Vagina (tissue), 2 donors: Measurements from ENCODE around the gene BSN. TPM values are rescaled to one million over a fixed set of nuclear protein-coding genes. Genes with fewer than 3 reads are reported as not detected.

ENCODE experiments used
- DNase-seq, 2 donors: peaks; one replicate each; pipeline ENCODE4 v3.0.0-alpha.2; 2017; ENCODE audit errors: extremely low spot score in 2 of 2
- H3K27ac ChIP-seq: fragments of 200-600 bp; sonication (generic); one replicate; pipeline ENCODE4 v1.5.1; 2019
- H3K27me3 ChIP-seq: fragments of 200-600 bp; sonication (generic); one replicate; pipeline ENCODE4 v1.5.1; 2019
- H3K36me3 ChIP-seq, 2 donors: fragments of 200-600 bp; sonication (generic); one replicate each; pipeline ENCODE4 v1.5.1; 2017 to 2019
- H3K4me1 ChIP-seq: fragments of 200-600 bp; sonication (generic); one replicate; pipeline ENCODE4 v1.5.1; 2019
- H3K4me3 ChIP-seq, 2 donors: fragments of 200-600 bp; sonication (generic); 1 replicate in 1 of 2; 2 replicates in 1 of 2; pipeline ENCODE4 v1.5.1; 2016 to 2019
- H3K9me3 ChIP-seq: fragments of 200-600 bp; sonication (generic); one replicate; pipeline ENCODE4 v1.5.1; 2019
- CTCF ChIP-seq, 3 experiments: fragments of 450-650 bp in 2 of 3; fragments of 200-600 bp in 1 of 3; sonication (generic) in 1 of 3; IDR thresholded peaks; one replicate each; pipeline ENCODE4 v1.5.1; 2017 to 2019; ENCODE audit warnings: antibody characterized with exemption in 3 of 3, mild to moderate bottlenecking in 2 of 3, moderate library complexity in 2 of 3
- POLR2A ChIP-seq, 2 donors: fragments of 450-650 bp; IDR thresholded peaks; one replicate each; pipeline ENCODE4 v1.6.1; 2017; ENCODE audit warnings: antibody characterized with exemption in 2 of 2, mild to moderate bottlenecking in 2 of 2, moderate library complexity in 2 of 2
- POLR2AphosphoS5 ChIP-seq, 2 donors: sonication (generic); formaldehyde crosslinking; IDR thresholded peaks; one replicate each; pipeline ENCODE4 v1.9.0; 2017; ENCODE audit warnings: antibody characterized with exemption in 2 of 2, mild to moderate bottlenecking in 2 of 2, low read depth in 1 of 2; ENCODE audit not compliant: insufficient read depth in 1 of 2
- intact Hi-C: fragments of 100-400 bp; cut with DNase I; formaldehyde crosslinking; loops from one replicate; pipeline ENCODE4 v1.15.1; 2023
- total RNA-seq: library from RNA; depleted of rRNA; stranded (reverse); fragments of >200 nt; gene quantifications from one replicate; pipeline ENCODE4 v1.2.3, GENCODE V29; 2016

Gene BSN
- total RNA-seq, 1 donor from 2014 or later, result 0.74 TPM

GRCh38 chr3:49611719-49612118 lies 57.4 kb downstream of the BSN start:
- Histone ChIP-seq H3K4me1 (no peaks in the 10 kb centered on the region), H3K36me3 (no peaks in the 10 kb centered on the region), H3K27me3 (no peaks in the 10 kb centered on the region), H3K27ac (no peak overlapping the region), H3K4me3 (no peak overlapping the region), H3K9me3 (no peaks in the 10 kb centered on the region)
- intact Hi-C loops, result no loop called here
- no peak for DNase-seq
- TF ChIP-seq CTCF (IDR thresholded peaks at IDR 0.05) (no peak), POLR2AphosphoS5 (IDR thresholded peaks at IDR 0.05; ENCODE audit: insufficient read depth in 1 of 2, low read depth in 1 of 2) (no peak), POLR2A (IDR thresholded peaks at IDR 0.05) (no peak)

- Histone ChIP-seq H3K27me3 (no peaks in the 10 kb centered on the region), H3K36me3 (no peaks in the 10 kb centered on the region), H3K9me3 (no peaks in the 10 kb centered on the region), H3K27ac (no peak overlapping the region), H3K4me1 (no peaks in the 10 kb centered on the region), H3K4me3 (no peak overlapping the region)
- DNase-seq, result no peak
- intact Hi-C loops, result no loop called here
- no peak for TF ChIP-seq POLR2AphosphoS5 (IDR thresholded peaks at IDR 0.05; ENCODE audit: insufficient read depth in 1 of 2, low read depth in 1 of 2)
- TF ChIP-seq CTCF (IDR thresholded peaks at IDR 0.05), result no peak
- TF ChIP-seq POLR2A (IDR thresholded peaks at IDR 0.05), result no peak
Measured at GRCh38 chr3:49614936-49615335, 60.7 kb downstream of the BSN start.

- intact Hi-C loops, result no loop called here
- Histone ChIP-seq H3K9me3 (no peaks in the 10 kb centered on the region), H3K4me3 (no peak overlapping the region), H3K27ac (no peak overlapping the region), H3K36me3 (no peaks in the 10 kb centered on the region), H3K27me3 (no peaks in the 10 kb centered on the region), H3K4me1 (no peaks in the 10 kb centered on the region)
- TF ChIP-seq POLR2AphosphoS5 (IDR thresholded peaks at IDR 0.05; ENCODE audit: insufficient read depth in 1 of 2, low read depth in 1 of 2) (no peak), CTCF (IDR thresholded peaks at IDR 0.05) (no peak), POLR2A (IDR thresholded peaks at IDR 0.05) (no peak)
- peak in 1 of 2 donors; percentile 40 for DNase-seq
Measured at GRCh38 chr3:49616061-49616460, 61.8 kb downstream of the BSN start.

GRCh38 chr3:49616491-49616941 lies 62.2 kb downstream of the BSN start:
- Histone ChIP-seq H3K9me3 (no peaks in the 10 kb centered on the region), H3K27ac (no peak overlapping the region), H3K4me1 (no peaks in the 10 kb centered on the region), H3K4me3 (no peak overlapping the region), H3K36me3 (no peaks in the 10 kb centered on the region), H3K27me3 (no peaks in the 10 kb centered on the region)
- peak in 1 of 2 donors; percentile 64 for DNase-seq
- intact Hi-C loops, result no loop called here
- TF ChIP-seq POLR2A (IDR thresholded peaks at IDR 0.05) (no peak), CTCF (IDR thresholded peaks at IDR 0.05) (no peak), POLR2AphosphoS5 (IDR thresholded peaks at IDR 0.05; ENCODE audit: insufficient read depth in 1 of 2, low read depth in 1 of 2) (no peak)

GRCh38 chr3:49617390-49618013 lies 63.2 kb downstream of the BSN start:
- Histone ChIP-seq H3K4me1 (no peaks in the 10 kb centered on the region), H3K4me3 (no peak overlapping the region), H3K36me3 (no peaks in the 10 kb centered on the region), H3K27me3 (no peaks in the 10 kb centered on the region), H3K9me3 (no peaks in the 10 kb centered on the region), H3K27ac (no peak overlapping the region)
- intact Hi-C loops, result no loop called here
- peak in 1 of 2 donors; percentile 77 for DNase-seq
- no peak for TF ChIP-seq POLR2A (IDR thresholded peaks at IDR 0.05)
